ENCODE data around the gene RSF1. TPM values are rescaled to one million over a fixed set of nuclear protein-coding genes. Genes with fewer than 3 reads are reported as not detected.
"Not testable (repeated sequence)": the region's sequence is repeated elsewhere in the genome, so short reads cannot be mapped to it uniquely, and the experiment has no call there.

Gene RSF1, protein sequence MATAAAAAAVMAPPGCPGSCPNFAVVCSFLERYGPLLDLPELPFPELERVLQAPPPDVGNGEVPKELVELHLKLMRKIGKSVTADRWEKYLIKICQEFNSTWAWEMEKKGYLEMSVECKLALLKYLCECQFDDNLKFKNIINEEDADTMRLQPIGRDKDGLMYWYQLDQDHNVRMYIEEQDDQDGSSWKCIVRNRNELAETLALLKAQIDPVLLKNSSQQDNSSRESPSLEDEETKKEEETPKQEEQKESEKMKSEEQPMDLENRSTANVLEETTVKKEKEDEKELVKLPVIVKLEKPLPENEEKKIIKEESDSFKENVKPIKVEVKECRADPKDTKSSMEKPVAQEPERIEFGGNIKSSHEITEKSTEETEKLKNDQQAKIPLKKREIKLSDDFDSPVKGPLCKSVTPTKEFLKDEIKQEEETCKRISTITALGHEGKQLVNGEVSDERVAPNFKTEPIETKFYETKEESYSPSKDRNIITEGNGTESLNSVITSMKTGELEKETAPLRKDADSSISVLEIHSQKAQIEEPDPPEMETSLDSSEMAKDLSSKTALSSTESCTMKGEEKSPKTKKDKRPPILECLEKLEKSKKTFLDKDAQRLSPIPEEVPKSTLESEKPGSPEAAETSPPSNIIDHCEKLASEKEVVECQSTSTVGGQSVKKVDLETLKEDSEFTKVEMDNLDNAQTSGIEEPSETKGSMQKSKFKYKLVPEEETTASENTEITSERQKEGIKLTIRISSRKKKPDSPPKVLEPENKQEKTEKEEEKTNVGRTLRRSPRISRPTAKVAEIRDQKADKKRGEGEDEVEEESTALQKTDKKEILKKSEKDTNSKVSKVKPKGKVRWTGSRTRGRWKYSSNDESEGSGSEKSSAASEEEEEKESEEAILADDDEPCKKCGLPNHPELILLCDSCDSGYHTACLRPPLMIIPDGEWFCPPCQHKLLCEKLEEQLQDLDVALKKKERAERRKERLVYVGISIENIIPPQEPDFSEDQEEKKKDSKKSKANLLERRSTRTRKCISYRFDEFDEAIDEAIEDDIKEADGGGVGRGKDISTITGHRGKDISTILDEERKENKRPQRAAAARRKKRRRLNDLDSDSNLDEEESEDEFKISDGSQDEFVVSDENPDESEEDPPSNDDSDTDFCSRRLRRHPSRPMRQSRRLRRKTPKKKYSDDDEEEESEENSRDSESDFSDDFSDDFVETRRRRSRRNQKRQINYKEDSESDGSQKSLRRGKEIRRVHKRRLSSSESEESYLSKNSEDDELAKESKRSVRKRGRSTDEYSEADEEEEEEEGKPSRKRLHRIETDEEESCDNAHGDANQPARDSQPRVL (N-terminal part only)
- 151 TPM for total RNA-seq

DNA sequence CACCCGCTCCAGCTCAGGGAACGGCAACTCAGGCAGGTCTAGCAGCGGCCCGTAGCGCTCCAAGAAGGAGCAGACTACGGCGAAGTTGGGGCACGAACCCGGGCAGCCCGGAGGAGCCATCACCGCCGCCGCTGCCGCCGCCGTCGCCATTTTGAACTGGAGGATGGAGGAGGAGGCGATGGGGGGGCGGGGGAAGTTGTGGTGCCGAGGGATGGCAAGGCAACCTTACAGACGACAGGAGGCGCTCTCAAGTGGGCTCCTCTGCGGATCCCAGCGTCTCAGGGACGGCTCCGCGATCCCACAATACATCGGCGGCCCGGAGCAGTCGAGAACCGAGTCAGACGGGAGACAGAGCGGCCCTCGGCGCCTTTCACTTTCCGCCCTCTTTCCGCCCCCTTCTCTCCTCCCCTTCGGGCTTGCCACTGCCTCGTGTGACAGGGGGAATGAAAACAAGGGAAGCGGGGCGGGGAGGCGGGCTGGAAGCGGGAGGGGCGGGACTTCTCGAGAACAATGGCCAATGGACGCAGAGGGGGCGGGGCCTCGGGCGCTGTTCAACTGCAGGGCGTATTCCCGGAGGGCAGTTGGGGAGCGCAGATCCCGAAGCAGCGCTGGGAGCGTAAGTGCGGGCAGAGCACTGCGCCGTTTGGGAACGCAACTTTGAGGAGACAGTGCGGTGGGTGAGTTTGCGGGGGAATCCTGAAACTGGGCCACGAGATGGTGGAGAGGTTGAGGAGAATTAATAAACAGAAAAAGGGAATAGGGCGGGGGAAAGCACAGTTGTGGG lies at the start of gene RSF1, which contains the start of gene AAMDC:
Gene RSF1 (minus strand): TSS at position 158 of the 784 bp plus-strand sequence. CDS start 8 bp downstream, at position 150.
Gene AAMDC (plus strand): TSS at position 580 of the 784 bp plus-strand sequence. CDS start 21,353 bp downstream, outside the sequence.
- FAIRE-seq (no peak), DNase-seq (ENCODE audit: low spot score in 2 of 2) (peak; percentile 87 to 92)

DNA sequence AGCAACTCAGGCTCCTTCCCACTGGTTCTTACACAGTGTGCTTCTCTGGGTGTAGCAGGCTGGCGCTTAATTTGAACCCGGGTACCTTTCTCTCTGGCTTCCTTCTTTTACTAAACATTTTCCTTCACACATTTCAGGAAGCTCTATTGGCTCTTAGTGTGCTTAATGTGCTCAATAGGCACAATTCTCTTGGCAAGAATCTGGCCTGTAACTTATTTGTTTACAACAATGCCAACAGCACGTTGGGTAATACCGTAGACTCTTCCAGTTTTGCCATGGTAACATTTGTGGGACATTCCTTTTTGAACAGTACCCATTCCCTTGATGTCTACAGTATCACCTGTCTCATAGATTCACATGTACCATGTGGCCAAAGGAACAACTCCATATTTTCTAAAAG lies 48.2 kb upstream of the RSF1 start:
- DNase-seq (ENCODE audit: low spot score in 2 of 2): no peak
- no peak for FAIRE-seq

DNA sequence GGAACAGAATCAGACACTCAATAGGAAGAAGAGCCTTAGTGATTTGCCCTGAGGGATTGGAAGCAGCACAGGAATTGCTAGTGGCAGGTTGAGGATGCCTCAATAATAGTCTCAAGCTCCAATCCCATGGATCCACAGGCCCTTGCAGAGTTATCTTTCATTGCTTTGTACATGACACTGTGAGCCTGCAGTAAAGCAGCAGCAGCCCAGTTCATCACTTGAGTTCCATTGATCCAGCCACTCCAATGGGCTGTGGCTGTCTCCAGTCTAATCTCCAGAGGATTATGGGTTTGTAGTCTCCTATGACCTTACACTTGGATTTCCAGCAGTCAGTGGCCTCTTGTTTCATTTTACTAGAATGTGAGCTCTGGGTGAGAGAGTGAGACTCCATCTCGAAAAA lies 45.8 kb upstream of the RSF1 start:
- no peak for FAIRE-seq

GRCh38 chr11:77865805-77866204 lies 45.3 kb upstream of the RSF1 start:
- DNase-seq (ENCODE audit: low spot score in 2 of 2) (no peak), FAIRE-seq (no peak)

More for the DNA sequence above, 45.8 kb upstream of the RSF1 start:
- DNase-seq (ENCODE audit: low spot score in 2 of 2): no peak

GRCh38 chr11:77861444-77861843 lies 40.9 kb upstream of the RSF1 start:
- not testable (repeated sequence) for DNase-seq (ENCODE audit: low spot score in 2 of 2); FAIRE-seq

- DNase-seq (ENCODE audit: low spot score in 2 of 2); FAIRE-seq: not testable (repeated sequence)
These were observed 37.5 kb upstream of the RSF1 start for GRCh38 chr11:77857906-77858457.

- FAIRE-seq (no peak), DNase-seq (ENCODE audit: low spot score in 2 of 2) (no peak)
These were observed 34.3 kb upstream of the RSF1 start for GRCh38 chr11:77854838-77855237.

GRCh38 chr11:77851503-77851902 lies 31.0 kb upstream of the RSF1 start:
- DNase-seq (ENCODE audit: low spot score in 2 of 2) (no peak), FAIRE-seq (no peak)

DNA sequence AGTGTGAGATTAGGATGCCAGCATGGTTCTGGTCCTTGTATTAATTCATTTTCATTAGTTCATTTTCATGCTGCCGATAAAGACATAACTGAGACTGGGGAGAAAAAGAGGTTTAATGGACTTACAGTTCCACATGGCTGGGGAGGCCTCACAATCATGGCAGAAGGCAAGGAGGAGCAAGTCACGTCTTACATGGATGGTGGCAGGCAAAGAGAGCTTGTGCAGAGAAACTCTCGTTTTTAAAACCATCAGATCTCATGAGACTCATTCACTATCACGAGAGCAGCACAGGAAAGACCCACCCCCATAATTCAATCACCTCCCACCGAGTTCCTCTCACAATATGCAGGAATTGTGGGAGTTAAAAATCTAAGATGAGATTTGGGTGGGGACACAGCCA lies 23.2 kb upstream of the RSF1 start:
- not testable (repeated sequence) for FAIRE-seq; DNase-seq (ENCODE audit: low spot score in 2 of 2)

GRCh38 chr11:77842441-77843121 lies 22.1 kb upstream of the RSF1 start:
- FAIRE-seq (no peak), DNase-seq (ENCODE audit: low spot score in 2 of 2) (no peak)

DNA sequence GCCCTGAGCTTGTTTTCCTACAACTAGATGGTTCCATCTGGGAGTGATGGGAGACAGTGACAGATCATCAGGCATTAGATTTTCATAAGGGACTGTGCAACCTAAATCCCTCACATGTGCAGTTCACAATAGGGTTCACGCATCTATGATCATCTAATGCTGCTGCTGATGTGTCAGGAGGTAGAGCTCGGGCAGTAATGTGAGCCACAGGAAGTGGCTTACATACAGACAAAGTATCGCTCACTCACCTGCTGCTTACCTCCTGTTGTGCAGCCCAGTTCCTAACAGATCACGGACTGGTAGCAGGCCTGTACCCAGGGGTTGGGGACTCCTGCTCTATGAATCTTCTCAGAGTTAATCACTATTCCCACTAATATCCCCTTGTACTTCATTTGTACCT lies 12.8 kb upstream of the RSF1 start:
- DNase-seq (ENCODE audit: low spot score in 2 of 2): no peak
- no peak for FAIRE-seq

DNA sequence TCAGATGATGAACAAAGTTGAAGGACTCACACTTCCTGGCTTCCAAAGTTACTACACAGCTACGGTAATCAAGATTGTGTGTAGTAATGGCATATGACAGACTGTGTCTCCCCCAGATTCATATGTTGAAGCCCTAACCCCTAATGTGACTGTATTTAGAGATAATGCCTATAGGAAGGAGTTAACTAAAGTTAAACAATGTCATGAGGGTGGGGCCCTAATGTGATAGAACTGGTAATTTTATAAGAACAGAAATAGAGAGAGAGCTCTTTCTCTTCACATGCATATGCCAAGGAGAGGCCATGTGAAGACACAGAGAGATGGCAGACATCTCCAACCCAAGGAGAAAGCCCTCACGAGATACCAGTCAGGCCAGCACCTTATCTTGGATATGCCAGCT lies 8.4 kb upstream of the RSF1 start:
- FAIRE-seq (no peak), DNase-seq (ENCODE audit: low spot score in 2 of 2) (no peak)

- DNase-seq (ENCODE audit: low spot score in 2 of 2): no peak
- no peak for FAIRE-seq
These were observed 3.3 kb upstream of the RSF1 start for GRCh38 chr11:77823775-77824174.

GRCh38 chr11:77822126-77822525 lies 1.6 kb upstream of the RSF1 start:
- not testable (repeated sequence) for FAIRE-seq

DNA sequence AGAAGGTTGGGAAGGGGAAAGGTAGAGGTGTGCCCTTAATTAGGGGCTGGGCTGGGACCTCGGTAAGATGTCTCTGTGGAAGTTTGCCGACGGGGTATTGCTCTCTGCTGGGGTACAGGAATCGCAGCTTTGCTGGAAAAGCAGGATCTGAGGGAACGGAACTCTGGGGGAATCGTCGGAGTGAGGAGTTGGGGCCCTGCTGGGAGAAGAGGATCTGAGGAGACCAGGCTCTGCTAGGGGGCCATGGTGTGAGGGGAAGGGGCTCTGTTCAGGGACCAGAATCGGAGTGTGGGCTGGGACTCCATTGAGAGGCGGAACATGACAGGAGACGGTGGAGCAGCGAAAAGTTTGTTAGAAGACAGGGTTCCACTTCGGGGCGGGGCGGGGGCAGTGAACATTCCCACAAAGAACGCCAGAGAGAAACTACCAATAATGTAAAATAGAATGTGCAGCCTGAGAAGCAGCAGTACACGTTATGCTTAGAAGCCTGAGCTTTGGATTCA lies 878 bp upstream of the RSF1 start:
- no peak for FAIRE-seq
- no peak for DNase-seq (ENCODE audit: low spot score in 2 of 2)

More at GRCh38 chr11:77822126-77822525, 1.6 kb upstream of the RSF1 start:
- DNase-seq (ENCODE audit: low spot score in 2 of 2): not testable (repeated sequence)

DNA sequence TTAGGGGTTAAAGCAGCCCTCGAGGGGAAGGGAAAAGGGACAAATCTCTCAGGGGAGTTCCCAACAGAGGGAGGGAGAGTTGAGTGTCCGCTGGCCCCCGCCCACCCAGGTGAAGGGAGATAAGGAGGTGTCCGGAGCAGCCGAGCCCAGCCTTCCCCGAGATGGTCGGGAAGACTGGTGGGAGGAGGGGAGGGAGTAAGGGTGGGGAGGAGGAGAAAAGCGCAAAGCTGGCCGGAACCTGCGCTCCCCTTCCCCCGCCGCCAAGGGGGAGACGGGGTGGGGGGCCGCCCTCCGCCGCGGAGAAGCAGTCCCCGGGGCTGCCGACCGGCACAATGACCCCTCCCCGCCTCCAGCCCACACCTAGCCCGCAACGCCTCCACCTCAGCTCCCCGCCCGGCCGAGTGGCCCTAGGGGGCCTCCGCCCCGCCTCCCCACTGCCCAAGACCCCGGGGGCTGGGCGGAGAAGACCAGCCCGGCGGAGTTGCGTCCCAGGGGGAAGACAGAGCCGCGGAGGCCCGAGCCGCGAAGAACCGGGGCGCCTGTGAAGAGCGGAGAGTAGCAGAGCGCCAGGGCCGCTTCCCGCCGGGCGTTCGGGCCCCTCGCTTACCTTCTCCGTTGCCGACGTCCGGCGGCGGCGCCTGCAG lies 479 bp downstream of the RSF1 start:
- DNase-seq (ENCODE audit: low spot score in 2 of 2): peak; percentile 13 to 20
- no peak for FAIRE-seq

DNA sequence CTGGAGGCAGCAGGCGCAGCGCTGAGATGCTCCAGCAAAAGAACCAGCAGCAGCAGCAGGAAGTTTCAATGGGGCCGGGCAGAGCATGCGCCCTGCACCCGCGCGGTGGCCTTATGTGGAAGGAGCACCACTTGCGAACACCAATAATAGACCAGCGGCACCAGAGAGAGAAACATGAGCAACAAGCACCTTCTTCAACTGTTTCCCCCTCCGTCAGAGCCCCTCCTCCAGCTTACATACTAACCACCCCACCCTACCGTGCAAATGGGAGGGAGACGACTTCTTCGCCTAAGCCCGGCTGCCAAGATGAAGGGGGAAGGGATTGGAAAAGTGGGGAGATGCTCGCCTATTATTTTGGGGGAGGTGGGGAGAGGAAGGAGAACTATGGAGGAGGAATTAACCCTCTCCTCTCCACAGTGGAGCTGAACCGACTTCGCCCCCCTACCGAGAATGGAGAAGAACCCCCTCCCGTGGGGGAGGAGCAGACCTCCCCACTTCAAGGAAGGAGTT lies 1.1 kb downstream of the RSF1 start:
- FAIRE-seq (no peak), DNase-seq (ENCODE audit: low spot score in 2 of 2) (peak; percentile 58 to 62)

- FAIRE-seq: no peak
- DNase-seq (ENCODE audit: low spot score in 2 of 2): no peak
These were observed 5.1 kb downstream of the RSF1 start for GRCh38 chr11:77815459-77815858.
